ENCODE measurements around the gene SLC25A33. TPM values are rescaled to one million over a fixed set of nuclear protein-coding genes. Genes with fewer than 3 reads are reported as not detected.

Gene SLC25A33
- total RNA-seq, 2 donors from 2014 or later, result 4.1 to 12.3 TPM

- H3K36me3 ChIP-seq, result no peaks in the 10 kb centered on the region
- peak overlapping the region; percentile 90 for H3K4me3 ChIP-seq
- H3K27ac ChIP-seq, result peak overlapping the region; percentile 79 to 82
- TF ChIP-seq, protein P1, sequence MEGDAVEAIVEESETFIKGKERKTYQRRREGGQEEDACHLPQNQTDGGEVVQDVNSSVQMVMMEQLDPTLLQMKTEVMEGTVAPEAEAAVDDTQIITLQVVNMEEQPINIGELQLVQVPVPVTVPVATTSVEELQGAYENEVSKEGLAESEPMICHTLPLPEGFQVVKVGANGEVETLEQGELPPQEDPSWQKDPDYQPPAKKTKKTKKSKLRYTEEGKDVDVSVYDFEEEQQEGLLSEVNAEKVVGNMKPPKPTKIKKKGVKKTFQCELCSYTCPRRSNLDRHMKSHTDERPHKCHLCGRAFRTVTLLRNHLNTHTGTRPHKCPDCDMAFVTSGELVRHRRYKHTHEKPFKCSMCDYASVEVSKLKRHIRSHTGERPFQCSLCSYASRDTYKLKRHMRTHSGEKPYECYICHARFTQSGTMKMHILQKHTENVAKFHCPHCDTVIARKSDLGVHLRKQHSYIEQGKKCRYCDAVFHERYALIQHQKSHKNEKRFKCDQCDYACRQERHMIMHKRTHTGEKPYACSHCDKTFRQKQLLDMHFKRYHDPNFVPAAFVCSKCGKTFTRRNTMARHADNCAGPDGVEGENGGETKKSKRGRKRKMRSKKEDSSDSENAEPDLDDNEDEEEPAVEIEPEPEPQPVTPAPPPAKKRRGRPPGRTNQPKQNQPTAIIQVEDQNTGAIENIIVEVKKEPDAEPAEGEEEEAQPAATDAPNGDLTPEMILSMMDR (IDR thresholded peaks at IDR 0.05), result no peak
- DNase-seq (ENCODE audit: low spot score) (peak; percentile 22), ATAC-seq (ENCODE audit: insufficient number of reproducible peaks, low FRiP score, low read depth) (peak; percentile 38)
- no peaks in the 10 kb centered on the region for H3K27me3 ChIP-seq (replicated peaks; ENCODE audit: insufficient read depth)
- H3K4me1 ChIP-seq (ENCODE audit: control insufficient read depth in 1 of 2, low read depth in 2 of 2), result peaks cover 8% of the 10 kb centered on the region in 2 donors
- no peaks in the 10 kb centered on the region for H3K9me3 ChIP-seq
Observed at GRCh38 chr1:9539829-9540550, 725 bp downstream of the SLC25A33 start.

DNA sequence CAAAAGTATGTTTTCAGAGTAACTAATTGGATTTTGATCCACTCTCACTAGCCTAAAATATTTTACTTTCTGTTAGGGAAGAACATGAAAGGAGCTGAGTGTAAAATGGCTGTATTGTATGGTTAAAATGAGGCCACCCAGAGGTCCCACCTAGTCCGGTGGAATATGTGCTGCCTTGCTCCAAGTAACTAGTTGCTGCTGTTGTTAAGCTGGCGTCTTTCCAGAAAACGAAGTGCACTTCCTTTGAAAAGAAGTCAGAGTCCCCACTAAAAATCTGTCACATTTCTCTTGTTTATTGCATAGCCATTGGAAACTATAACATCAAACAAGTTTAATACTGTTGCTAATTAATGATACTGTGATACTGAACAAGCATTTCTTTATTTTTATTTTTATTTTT is 3.2 kb downstream of the SLC25A33 start:
- Histone ChIP-seq H3K36me3 (no peaks in the 10 kb centered on the region), H3K27ac (no peak overlapping the region), H3K27me3 (replicated peaks; ENCODE audit: insufficient read depth) (no peaks in the 10 kb centered on the region), H3K9me3 (no peaks in the 10 kb centered on the region), H3K4me3 (no peak overlapping the region), H3K4me1 (ENCODE audit: control insufficient read depth in 1 of 2, low read depth in 2 of 2) (peaks cover 8% of the 10 kb centered on the region in 2 donors)
- TF ChIP-seq, protein P1 (IDR thresholded peaks at IDR 0.05), result no peak
- DNase-seq (ENCODE audit: low spot score) (no peak), ATAC-seq (ENCODE audit: insufficient number of reproducible peaks, low FRiP score, low read depth) (no peak)

DNA sequence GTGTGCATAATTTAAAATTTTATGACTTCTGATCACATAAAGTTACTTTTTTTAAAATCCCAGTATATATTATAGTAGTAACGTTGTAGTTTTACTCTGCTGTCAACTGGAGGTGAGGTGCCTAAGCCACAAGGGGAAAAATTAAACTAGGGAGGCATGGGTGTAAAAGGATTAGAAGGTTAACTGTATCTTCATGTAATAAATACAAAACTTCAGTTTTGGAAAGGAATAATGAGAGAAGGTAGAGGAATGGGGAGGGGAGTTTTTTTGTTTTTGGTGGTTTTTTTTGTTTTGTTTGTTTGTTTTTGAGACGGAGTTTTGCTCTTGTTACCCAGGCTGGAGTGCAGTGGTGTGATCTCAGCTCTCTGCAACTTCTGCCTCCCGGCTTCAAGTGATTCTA is 5.7 kb downstream of the SLC25A33 start:
- Histone ChIP-seq H3K36me3 (no peaks in the 10 kb centered on the region), H3K4me3 (no peak overlapping the region), H3K4me1 (ENCODE audit: control insufficient read depth in 1 of 2, low read depth in 2 of 2) (peaks cover 7 to 8% of the 10 kb centered on the region in 2 donors), H3K27me3 (replicated peaks; ENCODE audit: insufficient read depth) (no peaks in the 10 kb centered on the region), H3K9me3 (no peaks in the 10 kb centered on the region), H3K27ac (no peak overlapping the region)
- no peak for DNase-seq (ENCODE audit: low spot score)
- TF ChIP-seq, protein P1 (IDR thresholded peaks at IDR 0.05), result no peak
- ATAC-seq (ENCODE audit: insufficient number of reproducible peaks, low FRiP score, low read depth), result no peak

- Histone ChIP-seq H3K9me3 (no peaks in the 10 kb centered on the region), H3K4me1 (ENCODE audit: control insufficient read depth in 1 of 2, low read depth in 2 of 2) (peaks cover 0 to 7% of the 10 kb centered on the region in 2 donors), H3K36me3 (no peaks in the 10 kb centered on the region), H3K4me3 (no peak overlapping the region), H3K27ac (no peak overlapping the region), H3K27me3 (replicated peaks; ENCODE audit: insufficient read depth) (no peaks in the 10 kb centered on the region)
- no peak for DNase-seq (ENCODE audit: low spot score)
- ATAC-seq (ENCODE audit: insufficient number of reproducible peaks, low FRiP score, low read depth), result no peak
- TF ChIP-seq, protein P1 (IDR thresholded peaks at IDR 0.05), result no peak
Observed at GRCh38 chr1:9549955-9550546, 10.8 kb downstream of the SLC25A33 start.

DNA sequence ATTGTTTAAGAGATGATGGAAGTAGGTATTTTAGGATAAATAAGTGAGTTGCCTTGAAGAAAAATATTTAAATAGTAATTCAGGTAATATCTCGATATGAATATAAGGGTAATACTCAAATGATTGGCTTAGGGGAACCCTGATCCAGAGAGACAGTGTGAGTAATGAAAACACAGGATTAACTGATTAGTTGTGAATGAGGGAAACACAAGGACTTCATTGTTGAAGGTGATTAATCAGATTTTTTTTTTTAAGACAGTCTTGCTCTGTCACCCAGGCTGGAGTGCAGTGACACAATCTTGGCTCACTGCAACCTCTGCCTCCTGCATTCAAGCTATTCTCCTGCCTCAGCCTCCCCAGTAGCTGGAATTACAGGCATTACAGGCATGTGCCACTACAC is 12.7 kb downstream of the SLC25A33 start:
- TF ChIP-seq, protein P1 (IDR thresholded peaks at IDR 0.05), result no peak

More for the DNA sequence above, 12.7 kb downstream of the SLC25A33 start:
- no peaks in the 10 kb centered on the region for H3K36me3 ChIP-seq
- H3K4me3 ChIP-seq, result no peak overlapping the region
- H3K9me3 ChIP-seq, result no peaks in the 10 kb centered on the region
- DNase-seq (ENCODE audit: low spot score) (no peak), ATAC-seq (ENCODE audit: insufficient number of reproducible peaks, low FRiP score, low read depth) (no peak)
- peaks cover 3 to 21% of the 10 kb centered on the region in 2 donors for H3K4me1 ChIP-seq (ENCODE audit: control insufficient read depth in 1 of 2, low read depth in 2 of 2)
- H3K27ac ChIP-seq, result no peak overlapping the region
- H3K27me3 ChIP-seq (replicated peaks; ENCODE audit: insufficient read depth), result no peaks in the 10 kb centered on the region
